Measurements from ENCODE around the gene TDP2.

Gene TDP2

DNA sequence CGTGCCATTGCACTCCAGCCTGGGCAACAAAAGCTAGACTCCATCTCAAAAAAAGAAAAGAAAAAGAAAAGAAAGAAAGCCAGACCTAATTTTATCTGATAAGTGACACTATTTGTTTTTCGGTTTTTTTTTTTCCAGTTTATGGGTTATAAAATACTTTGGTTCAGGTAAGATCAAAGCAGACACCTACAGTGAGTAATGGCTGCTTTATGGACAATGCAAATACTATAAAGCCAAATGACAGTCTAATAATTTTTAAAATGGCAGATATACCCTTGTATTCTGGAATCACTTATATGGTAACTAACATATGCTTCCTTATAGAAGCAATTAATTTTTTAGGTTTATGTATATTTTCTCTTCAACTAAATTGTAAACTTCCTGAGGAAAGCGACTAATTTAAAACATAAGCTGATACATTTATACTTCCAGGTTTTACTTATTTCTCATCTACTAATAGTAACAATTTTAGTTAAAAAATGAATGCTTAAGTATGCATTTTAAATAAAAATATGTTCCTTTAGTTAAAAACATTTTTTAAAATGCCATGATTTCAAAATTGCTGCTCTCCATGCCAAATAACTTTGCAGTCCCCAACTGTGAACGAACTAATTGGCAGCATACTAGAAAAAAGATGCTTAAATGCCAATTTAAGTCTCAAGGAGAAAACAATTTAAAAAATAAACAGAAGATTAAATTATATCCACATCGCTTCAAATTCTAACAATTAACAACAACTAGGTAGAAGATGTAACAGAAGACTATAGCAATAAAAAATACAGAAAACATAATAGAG lies 59.2 kb downstream of the TDP2 start:
- no peaks in the 10 kb centered on the region for H3K4me1 ChIP-seq (ENCODE audit: insufficient read depth, low read length, poor library complexity, severe bottlenecking)
- TF ChIP-seq, protein P1, sequence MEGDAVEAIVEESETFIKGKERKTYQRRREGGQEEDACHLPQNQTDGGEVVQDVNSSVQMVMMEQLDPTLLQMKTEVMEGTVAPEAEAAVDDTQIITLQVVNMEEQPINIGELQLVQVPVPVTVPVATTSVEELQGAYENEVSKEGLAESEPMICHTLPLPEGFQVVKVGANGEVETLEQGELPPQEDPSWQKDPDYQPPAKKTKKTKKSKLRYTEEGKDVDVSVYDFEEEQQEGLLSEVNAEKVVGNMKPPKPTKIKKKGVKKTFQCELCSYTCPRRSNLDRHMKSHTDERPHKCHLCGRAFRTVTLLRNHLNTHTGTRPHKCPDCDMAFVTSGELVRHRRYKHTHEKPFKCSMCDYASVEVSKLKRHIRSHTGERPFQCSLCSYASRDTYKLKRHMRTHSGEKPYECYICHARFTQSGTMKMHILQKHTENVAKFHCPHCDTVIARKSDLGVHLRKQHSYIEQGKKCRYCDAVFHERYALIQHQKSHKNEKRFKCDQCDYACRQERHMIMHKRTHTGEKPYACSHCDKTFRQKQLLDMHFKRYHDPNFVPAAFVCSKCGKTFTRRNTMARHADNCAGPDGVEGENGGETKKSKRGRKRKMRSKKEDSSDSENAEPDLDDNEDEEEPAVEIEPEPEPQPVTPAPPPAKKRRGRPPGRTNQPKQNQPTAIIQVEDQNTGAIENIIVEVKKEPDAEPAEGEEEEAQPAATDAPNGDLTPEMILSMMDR (conservative IDR thresholded peaks at IDR 0.05; ENCODE audit: low read length) = no peak
- no peak for TF ChIP-seq EZH2phosphoT487 (IDR thresholded peaks at IDR 0.05; ENCODE audit: borderline replicate concordance)
- H3F3A ChIP-seq (ENCODE audit: low read depth) = no peaks in the 10 kb centered on the region
- no peaks in the 10 kb centered on the region for H3K27me3 ChIP-seq (ENCODE audit: insufficient read depth, low read length, poor library complexity, severe bottlenecking)
- H2AFZ ChIP-seq (ENCODE audit: low read length) = no peak overlapping the region
- H3K4me2 ChIP-seq (ENCODE audit: low read depth, low read length, poor library complexity, severe bottlenecking) = no peak overlapping the region
- H3K36me3 ChIP-seq (ENCODE audit: insufficient read depth, low read length) = no peaks in the 10 kb centered on the region
- H4K20me1 ChIP-seq (ENCODE audit: insufficient read depth, low read length, poor library complexity, severe bottlenecking) = no peaks in the 10 kb centered on the region
- no peaks in the 10 kb centered on the region for H3K9me2 ChIP-seq (replicated peaks; ENCODE audit: low read depth, low read length)
- H3K9me3 ChIP-seq (ENCODE audit: insufficient read depth, low read depth, low read length) = no peaks in the 10 kb centered on the region
- no peaks in the 10 kb centered on the region for H3K79me2 ChIP-seq (ENCODE audit: insufficient read depth, low read length)
- H3K4me3 ChIP-seq (ENCODE audit: low read length, poor library complexity, severe bottlenecking) = no peak overlapping the region
- H3K9ac ChIP-seq (ENCODE audit: low read depth, low read length, poor library complexity, severe bottlenecking) = no peak overlapping the region

DNA sequence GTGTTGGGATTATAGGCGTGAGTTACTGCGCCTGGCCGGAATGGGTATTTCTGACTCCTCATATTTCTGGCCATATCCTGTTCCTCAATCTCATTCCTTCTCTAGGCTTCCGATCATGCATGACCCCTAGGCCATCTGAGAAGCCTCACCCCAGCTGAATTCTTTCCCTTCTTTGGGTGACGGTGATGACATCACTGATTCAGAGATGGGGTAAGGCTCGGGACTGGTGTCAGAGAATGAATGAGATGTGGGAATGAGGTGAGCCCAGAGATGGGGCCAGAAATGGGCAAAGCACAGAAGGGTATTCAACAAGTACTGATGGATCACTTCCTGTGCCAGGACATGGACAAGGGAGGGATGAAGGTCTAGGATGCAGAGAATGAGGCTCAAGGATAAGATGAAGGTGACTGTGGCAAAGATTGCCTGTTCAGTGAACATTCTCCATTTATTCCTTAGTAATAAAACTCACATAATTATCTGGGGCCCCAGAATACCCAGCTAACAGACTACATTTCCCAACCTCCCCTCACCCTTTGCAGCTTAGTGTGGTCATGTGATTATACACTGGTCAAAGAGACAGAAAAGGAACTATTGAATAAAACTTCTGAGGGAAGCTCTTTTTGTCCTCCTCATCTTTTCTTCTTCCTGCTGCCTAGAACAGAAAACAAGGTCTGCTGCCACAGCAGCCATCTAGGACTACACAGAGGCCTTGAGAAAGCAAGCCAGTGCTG lies 60.3 kb downstream of the TDP2 start:
- Histone ChIP-seq H3K9me2 (replicated peaks; ENCODE audit: low read depth, low read length) (no peaks in the 10 kb centered on the region), H2AFZ (ENCODE audit: low read length) (peak overlapping the region; percentile 85), H3K4me2 (ENCODE audit: low read depth, low read length, poor library complexity, severe bottlenecking) (no peak overlapping the region), H3K4me3 (ENCODE audit: low read length, poor library complexity, severe bottlenecking) (no peak overlapping the region), H3K4me1 (ENCODE audit: insufficient read depth, low read length, poor library complexity, severe bottlenecking) (no peaks in the 10 kb centered on the region), H3K9me3 (ENCODE audit: insufficient read depth, low read depth, low read length) (no peaks in the 10 kb centered on the region), H3F3A (ENCODE audit: low read depth) (no peaks in the 10 kb centered on the region), H3K9ac (ENCODE audit: low read depth, low read length, poor library complexity, severe bottlenecking) (no peak overlapping the region), H3K36me3 (ENCODE audit: insufficient read depth, low read length) (no peaks in the 10 kb centered on the region), H3K79me2 (ENCODE audit: insufficient read depth, low read length) (no peaks in the 10 kb centered on the region), H4K20me1 (ENCODE audit: insufficient read depth, low read length, poor library complexity, severe bottlenecking) (no peaks in the 10 kb centered on the region), H3K27me3 (ENCODE audit: insufficient read depth, low read length, poor library complexity, severe bottlenecking) (no peaks in the 10 kb centered on the region)
- no peak for TF ChIP-seq EZH2phosphoT487 (IDR thresholded peaks at IDR 0.05; ENCODE audit: borderline replicate concordance)
- TF ChIP-seq, protein P1 (conservative IDR thresholded peaks at IDR 0.05; ENCODE audit: low read length) = no peak

DNA sequence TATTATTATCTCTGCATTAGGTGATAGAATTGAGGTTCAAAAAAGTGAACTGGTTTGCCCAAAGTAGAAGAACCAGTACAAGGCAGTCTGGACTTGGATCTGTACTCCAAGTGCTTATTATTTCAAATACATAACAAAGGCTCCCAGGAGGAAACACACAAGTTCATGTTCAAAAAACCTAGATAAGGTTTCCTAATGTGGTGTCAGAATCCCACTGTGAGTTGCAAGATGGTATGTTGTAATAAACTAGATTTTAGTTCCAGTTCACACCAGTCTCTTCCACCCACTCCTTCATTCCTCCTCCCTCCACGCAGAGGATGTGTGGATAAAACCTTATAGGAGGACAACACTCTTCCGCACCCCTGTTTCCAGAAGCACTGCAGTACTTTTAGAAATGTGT lies 63.5 kb downstream of the TDP2 start:
- Histone ChIP-seq H3K9ac (ENCODE audit: low read depth, low read length, poor library complexity, severe bottlenecking) (no peak overlapping the region), H3K4me1 (ENCODE audit: insufficient read depth, low read length, poor library complexity, severe bottlenecking) (no peaks in the 10 kb centered on the region), H3K9me3 (ENCODE audit: insufficient read depth, low read depth, low read length) (no peaks in the 10 kb centered on the region), H3K27me3 (ENCODE audit: insufficient read depth, low read length, poor library complexity, severe bottlenecking) (no peaks in the 10 kb centered on the region), H3K79me2 (ENCODE audit: insufficient read depth, low read length) (no peaks in the 10 kb centered on the region), H2AFZ (ENCODE audit: low read length) (no peak overlapping the region), H3F3A (ENCODE audit: low read depth) (no peaks in the 10 kb centered on the region), H4K20me1 (ENCODE audit: insufficient read depth, low read length, poor library complexity, severe bottlenecking) (no peaks in the 10 kb centered on the region), H3K36me3 (ENCODE audit: insufficient read depth, low read length) (no peaks in the 10 kb centered on the region), H3K9me2 (replicated peaks; ENCODE audit: low read depth, low read length) (no peaks in the 10 kb centered on the region), H3K4me3 (ENCODE audit: low read length, poor library complexity, severe bottlenecking) (no peak overlapping the region), H3K4me2 (ENCODE audit: low read depth, low read length, poor library complexity, severe bottlenecking) (no peak overlapping the region)
- TF ChIP-seq, protein P1 (conservative IDR thresholded peaks at IDR 0.05; ENCODE audit: low read length) = no peak
- TF ChIP-seq EZH2phosphoT487 (IDR thresholded peaks at IDR 0.05; ENCODE audit: borderline replicate concordance) = no peak
